ENCODE measurements around the gene DAB1.

DAB1 gene

GRCh38 chr1:57423656-57424211, at the start of gene DAB1:
Gene DAB1, minus strand, starts transcription at chr1:57424060. Its CDS starts 133,030 bp downstream, at chr1:57291030.
- no peak for DNase-seq

- no peak for DNase-seq
Measured at GRCh38 chr1:57473448-57473847, 49.6 kb upstream of the DAB1 start.

GRCh38 chr1:57471995-57472394, 48.1 kb upstream of the DAB1 start:
- no peak for DNase-seq

- DNase-seq = no peak
Measured at GRCh38 chr1:57470036-57470435, 46.2 kb upstream of the DAB1 start.

GRCh38 chr1:57468641-57469523, 45.0 kb upstream of the DAB1 start:
- no peak for DNase-seq

GRCh38 chr1:57467830-57468229, 44.0 kb upstream of the DAB1 start:
- DNase-seq = no peak

- no peak for DNase-seq
Measured at GRCh38 chr1:57464756-57465155, 40.9 kb upstream of the DAB1 start.

- no peak for DNase-seq
Measured at GRCh38 chr1:57463343-57463742, 39.5 kb upstream of the DAB1 start.

GRCh38 chr1:57461405-57461804, 37.5 kb upstream of the DAB1 start:
- DNase-seq = no peak

- DNase-seq = no peak
Measured at GRCh38 chr1:57451516-57451915, 27.7 kb upstream of the DAB1 start.

GRCh38 chr1:57450981-57451380, 27.1 kb upstream of the DAB1 start:
- no peak for DNase-seq

GRCh38 chr1:57447551-57447950, 23.7 kb upstream of the DAB1 start:
- no peak for DNase-seq

- no peak for DNase-seq
Measured at GRCh38 chr1:57443004-57443403, 19.1 kb upstream of the DAB1 start.

GRCh38 chr1:57440096-57440495, 16.2 kb upstream of the DAB1 start:
- no peak for DNase-seq

- DNase-seq = no peak
Measured at GRCh38 chr1:57431400-57431799, 7.5 kb upstream of the DAB1 start.

- no peak for DNase-seq
Measured at GRCh38 chr1:57424231-57425027, 569 bp upstream of the DAB1 start.

GRCh38 chr1:57423135-57423655, 665 bp downstream of the DAB1 start:
- no peak for DNase-seq

GRCh38 chr1:57422271-57423134, 1.4 kb downstream of the DAB1 start:
- no peak for DNase-seq

- no peak for DNase-seq
Measured at GRCh38 chr1:57421806-57422205, 2.1 kb downstream of the DAB1 start.

GRCh38 chr1:57420981-57421785, 2.7 kb downstream of the DAB1 start:
- no peak for DNase-seq

- DNase-seq = no peak
Measured at GRCh38 chr1:57418971-57419370, 4.9 kb downstream of the DAB1 start.

- DNase-seq = no peak
Measured at GRCh38 chr1:57411262-57411661, 12.6 kb downstream of the DAB1 start.

Measured in stimulated activated CD4-positive, alpha-beta T cell treated with anti-CD3 and anti-CD28 coated beads, Interleukin-4, amount 100 ng/mL, for 1 hour (primary cell).